Ramos (cell line): ENCODE data around the gene LITAFD.

Source experiments
- in situ Hi-C: fragments of 300-500 bp; cut with MboI; formaldehyde crosslinking; loops from one replicate; pipeline ENCODE4 v1.14.3; 2022; ENCODE audit warnings: low sequenced_read_pairs; ENCODE audit not compliant: unreplicated experiment

Gene LITAFD

DNA sequence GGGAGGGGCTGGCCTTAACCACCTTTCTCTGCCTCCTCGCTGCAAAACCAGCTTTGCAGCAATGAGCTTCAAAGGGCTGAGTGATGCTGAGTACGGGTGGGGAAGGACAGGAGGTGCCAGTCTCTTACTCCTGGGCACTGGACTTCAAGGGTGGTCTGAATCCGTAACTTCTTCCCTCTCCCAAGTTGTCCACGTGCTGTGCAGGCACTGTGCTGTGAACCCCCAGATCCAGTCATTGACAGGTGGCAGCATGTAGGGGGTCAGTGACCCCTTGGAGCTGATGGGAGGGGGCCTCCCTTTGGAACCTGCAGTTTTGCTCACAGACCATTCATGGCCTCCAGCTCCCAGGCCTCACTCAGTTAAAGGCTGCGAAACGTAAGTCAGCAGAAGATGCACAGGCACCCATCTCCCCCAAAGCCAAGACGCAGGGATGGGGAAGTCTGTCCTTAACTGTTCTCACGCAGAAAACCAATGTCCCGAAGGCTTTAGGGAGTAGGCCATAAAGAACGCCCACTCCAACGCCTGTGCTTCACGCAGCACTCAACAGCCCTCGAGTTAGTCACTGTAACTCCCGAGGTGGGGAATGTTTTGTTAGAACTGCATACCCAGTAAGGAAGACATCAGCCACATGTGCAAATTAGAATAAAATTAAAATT is 7.9 kb downstream of the LITAFD start:
- in situ Hi-C loops, result no loop called here

DNA sequence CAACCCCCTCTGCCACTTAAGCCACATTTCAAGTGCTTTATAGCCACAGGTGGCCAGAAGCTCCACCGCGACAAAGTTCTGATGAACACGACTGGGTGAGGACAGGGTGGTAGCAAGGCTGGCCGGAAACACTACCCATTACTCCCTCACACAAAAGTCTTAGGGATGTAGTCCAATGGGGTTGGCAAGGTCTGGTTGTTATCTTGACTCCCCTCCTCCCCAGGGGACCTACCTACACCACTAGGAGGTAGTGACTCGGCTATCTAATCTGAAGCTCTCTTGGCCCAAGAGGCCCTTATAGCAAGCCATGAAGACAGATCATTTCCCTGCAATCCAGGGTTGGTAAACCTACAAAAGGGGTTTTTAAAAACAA is 8.4 kb downstream of the LITAFD start:
- in situ Hi-C loops, result no loop called here

DNA sequence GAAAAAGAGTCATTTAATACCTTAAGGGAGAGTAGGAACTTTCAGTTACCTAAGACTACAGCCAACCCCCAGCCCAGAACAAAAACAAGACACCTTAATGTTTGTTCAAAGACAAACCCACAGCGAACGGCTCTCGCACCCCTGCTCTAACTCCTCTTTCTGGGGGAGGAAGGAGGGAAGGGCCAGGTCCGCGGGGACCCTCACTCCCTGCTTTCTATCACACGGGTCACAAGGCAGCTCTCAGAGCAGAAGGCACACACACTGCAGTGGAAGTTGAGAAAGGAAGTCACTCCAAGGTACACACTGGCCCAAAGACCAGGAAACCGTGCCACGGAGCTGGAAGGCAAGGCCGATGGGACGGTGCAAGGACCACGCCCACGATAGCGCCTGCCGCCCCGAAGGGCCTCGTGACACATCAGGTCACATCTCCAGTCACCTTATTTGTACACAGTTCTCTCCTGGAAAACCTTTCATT is 10.0 kb downstream of the LITAFD start:
- in situ Hi-C loops, result no loop called here

DNA sequence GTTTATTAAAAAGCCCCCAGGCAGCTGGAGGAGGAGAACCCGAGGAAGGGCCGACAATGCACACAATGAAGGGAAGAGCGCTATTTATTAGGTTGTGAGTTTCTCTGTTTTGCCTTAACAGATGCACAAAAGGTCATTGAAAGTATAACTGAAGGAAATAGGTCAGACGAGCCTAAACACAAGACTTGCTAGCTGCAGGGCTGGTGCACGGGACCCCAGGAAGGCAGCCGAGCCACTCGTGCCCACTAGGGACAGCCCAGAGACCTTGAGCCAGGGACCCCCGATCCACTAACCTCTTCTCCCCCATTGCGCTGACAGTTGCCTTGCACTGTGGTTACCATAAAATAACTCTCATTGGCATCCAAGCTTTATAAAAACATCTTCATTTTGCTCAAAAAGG is 11.3 kb downstream of the LITAFD start:
- in situ Hi-C loops, result no loop called here

DNA sequence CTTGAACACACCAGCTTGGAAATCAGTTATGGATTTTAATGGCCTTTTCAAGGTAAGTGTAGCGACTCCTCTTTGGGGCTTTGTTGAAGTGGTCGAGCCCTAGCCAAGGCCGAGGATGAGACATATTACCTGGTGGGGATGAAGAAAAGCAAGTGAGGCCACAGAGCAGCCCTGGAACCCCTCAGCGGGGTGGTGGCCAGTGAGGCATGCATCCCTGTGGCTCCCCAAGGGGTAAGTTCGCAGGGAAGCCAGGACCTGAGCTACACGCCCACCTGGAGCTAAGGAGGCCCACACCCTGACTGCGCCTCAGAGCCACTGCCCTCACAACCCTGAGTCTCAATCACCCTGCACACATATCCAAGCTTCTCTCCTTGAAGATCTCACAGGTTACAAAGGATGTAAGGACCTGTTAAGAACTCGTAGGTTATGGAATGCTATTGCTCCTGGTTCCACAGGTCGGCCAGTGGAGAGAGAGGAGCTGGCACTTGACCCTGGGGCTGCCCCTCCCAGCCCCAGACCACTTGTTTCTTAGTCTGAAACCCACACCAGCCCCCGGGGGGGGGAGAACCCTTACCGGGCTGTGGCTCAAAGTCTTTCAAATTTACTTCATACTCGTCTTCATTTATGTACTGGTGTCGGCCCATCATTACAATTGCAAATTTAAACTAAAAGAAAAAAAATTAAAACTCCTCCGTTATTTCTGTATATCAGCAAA is 12.0 kb downstream of the LITAFD start:
- in situ Hi-C loops, result no loop called here

DNA sequence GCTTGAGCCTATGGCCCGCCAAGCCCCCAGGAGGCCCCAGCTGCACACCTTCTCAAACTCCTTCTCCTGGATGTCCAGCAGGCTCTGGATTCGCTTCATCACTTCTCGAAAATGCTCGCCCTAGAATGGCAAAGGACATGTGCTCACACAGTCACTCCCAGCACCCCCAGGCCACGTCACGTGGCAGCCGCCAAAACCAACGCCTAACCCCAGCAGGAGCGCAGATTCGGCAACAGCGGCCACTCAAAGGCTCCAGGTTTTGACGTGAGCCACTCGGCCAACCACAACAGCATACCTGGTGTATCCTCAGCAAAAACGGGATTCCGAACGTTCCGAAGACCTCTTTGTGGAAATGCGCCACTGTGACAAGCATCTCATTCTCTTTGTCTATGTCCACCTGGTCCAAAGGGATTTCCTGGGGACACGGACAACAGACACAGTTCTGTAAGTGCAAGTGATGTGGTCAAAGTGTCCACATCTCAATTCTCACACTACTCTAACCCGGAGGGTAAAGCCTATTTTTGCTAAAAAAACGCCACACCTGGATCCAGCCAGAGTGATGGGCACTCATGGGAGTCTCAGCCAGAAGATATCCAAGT is 12.7 kb downstream of the LITAFD start:
- in situ Hi-C loops, result no loop called here

DNA sequence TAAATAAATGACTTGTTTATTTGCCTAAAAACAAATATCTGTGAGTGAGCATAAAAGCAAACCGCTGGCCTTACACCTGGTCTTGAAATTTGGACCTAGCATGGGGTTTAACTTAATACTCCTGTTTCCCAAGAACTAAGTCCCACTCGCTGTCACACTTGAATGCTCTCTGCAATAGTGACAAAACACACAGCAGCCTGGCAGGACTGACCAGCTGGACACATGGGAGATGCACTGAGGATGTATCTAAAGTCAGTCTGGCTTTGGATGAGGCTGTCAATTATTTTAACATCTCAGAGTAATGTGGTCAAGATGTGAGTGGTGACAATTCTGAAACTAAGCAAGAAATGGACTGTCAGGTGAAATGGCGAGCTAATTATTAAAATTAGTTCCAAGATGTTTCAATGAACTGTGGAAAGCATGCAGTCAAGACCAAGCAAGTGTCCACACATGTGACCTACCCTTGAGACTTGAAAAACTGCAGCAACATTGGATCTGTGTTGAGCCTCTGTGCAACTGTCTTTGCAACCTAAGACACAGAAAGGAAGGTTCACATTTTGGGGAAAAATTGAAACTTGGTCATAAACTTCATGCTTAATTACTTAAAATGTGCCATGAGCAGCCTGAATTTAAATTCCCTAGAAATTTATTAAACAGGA is 16.6 kb downstream of the LITAFD start:
- in situ Hi-C loops, result no loop called here

DNA sequence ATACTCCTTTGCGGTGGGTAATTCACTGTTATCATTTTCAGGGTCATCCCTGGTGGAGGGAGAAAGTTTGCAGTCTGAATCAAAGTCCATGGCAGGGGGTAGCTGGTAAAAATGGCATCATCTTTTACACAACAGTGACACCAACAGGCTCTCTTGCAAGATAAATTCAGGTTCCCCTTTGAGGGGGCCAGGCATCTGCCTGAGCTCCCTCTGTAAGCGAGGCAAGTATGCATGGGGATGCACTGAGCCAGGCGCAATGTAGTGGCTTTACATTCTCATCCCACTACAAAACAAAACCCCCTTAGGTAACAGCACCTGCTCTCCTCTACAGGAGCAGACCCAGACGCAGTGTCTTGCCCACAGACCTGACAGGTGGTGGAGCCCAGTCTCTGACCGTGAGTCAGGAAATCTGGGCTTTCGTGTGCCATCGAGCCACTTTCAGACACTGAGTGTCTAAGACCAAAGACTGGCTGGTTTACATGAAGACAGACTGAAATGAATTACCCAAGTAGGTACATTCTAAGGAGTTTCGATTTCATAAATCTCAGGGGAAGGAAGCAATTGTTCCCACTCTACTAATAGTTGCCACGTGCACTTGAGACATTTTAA is 17.7 kb downstream of the LITAFD start:
- in situ Hi-C loops, result no loop called here

DNA sequence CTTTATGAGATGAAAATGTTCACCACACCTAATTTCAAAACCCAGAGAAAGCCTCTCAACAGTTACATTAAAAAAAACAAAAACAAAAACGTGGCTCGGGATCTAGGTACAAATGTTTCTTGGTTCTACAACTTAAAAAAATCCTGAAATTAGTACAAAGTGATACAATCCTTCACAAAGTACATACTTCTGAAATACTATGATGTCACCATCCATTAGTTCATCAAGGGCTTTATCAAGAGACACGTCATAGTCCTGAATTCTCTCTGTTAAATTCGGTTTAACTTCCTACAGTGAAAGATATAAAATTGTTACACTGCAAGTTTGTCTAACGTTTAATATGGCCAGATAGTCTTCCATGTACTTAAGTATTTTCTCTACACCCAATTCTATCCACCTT is 18.2 kb downstream of the LITAFD start:
- in situ Hi-C loops, result no loop called here

DNA sequence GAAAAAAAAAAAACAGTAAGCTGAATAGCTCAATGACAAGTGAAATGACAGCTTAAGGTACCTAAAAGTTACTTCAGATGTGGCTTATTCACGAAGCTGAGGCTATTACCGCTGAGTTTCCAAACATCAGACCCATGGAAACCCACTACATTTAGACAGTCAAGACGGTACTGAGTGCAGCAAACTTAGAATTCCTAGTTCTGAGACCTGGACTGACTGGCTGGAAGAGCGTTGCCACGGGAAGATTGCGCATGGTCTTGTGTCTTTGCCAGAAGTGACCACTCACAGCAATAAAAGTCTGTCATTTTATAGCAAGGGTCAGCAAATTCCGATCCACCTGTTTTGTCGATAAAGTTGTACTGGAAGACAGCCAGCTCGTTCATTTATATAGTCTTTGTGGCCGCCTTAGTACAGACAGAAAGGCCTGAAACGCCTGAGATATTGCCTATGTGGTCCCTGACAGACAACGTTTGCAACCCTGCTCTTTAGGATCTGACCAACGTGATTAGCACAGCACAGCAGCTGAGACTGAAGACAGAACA is 19.2 kb downstream of the LITAFD start:
- in situ Hi-C loops, result no loop called here

DNA sequence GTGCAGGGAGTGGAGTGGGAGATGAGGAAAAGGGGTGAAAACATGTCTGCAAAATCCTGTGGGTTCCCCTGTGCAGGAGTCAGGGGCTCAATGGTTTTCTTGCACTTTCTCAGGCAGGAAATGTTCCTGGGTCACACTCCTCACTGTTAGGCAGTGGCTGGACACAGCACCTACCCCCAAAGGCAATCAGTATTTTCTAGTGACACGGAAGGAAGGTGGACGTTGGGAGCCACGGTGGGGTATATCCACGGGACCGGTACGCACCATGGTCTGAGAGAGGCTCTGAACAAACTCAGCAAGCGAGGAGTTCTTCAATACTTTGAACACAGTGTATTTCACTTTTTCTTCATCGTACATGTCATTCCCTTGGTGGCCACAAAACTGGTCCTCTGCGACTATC is 20.9 kb downstream of the LITAFD start:
- in situ Hi-C loops, result no loop called here

DNA sequence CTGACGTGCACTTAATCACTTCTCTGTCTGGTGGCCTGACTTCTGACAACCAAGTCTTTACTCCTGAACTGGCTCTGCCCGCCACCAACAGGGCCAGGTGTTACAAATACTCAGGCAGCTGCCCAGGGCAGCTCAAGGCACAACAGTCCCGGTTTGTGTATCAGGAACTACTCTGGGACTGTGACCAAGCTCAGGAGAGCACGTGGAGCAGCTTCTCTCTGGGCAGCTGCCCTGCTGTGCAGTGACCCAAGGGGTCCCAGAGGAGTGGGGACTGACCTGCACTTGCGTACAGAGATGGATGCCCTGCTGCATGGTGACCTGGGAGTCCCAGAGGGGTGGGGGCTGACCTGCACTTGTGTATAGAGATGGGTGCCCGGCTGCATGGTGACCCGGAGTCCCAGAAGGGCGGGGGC is 21.9 kb downstream of the LITAFD start:
- in situ Hi-C loops, result no loop called here

DNA sequence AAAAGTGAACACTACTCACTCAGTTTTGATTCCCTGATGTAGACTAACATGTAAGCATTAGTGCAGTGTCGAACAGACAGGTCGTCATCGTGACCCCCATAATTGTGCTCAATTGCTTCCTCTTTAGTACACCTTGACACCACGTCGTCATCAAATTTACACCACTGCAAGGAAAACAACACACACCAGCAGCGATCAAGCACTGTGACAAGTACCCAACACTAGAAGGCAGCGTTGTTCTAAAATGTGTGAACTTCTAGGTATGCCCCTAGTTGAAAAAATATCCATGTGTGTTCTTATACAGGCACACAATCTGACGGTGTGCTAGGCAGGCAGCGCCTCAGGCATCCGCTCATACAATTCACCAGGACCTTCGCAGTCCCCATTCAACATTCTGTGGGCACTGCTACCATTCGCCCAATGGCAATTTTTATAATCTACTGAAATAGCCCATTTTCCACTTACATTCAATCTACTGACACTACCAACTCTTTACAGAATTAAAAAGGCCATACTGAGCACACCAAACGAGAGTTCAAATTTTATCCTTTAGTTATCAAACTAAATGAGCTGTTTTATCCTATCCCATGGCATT is 23.1 kb downstream of the LITAFD start:
- in situ Hi-C loops, result no loop called here

DNA sequence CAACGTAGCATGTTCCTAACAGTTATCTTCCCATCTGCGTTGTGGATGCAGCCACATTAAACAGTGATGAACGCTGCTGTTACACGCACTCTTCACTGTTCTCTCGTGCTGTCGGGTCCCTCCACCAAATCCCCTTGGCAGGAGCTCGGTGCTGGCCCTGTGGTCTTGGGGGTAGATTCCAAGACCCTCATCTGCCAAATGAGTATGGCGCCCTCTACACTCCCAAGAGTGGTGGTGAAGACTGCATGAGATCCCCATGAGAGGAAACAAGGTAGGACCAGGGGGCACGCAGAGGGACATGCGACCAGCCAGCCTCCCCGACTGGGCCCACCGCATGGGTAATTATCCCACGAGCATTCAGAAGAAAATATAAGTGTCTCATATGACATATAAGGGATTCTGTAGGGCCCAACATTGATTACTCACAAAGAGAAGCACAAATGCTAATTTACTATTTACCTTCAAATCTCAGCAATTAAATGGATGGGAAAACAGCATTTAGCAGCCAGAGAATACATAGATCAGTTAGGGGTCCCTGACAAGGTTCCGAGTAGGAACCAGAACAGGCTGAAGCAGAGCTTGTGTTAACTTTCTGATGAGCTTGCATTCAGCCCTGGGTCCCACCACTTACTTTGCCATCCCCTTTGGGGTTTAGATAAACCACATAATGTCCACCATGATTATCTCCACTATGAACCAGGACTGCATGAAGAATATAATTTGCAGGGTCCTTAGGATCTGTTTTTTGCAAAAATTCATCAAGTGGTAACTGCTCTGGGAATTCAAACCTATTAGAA is 23.8 kb downstream of the LITAFD start:
- in situ Hi-C loops, result no loop called here

DNA sequence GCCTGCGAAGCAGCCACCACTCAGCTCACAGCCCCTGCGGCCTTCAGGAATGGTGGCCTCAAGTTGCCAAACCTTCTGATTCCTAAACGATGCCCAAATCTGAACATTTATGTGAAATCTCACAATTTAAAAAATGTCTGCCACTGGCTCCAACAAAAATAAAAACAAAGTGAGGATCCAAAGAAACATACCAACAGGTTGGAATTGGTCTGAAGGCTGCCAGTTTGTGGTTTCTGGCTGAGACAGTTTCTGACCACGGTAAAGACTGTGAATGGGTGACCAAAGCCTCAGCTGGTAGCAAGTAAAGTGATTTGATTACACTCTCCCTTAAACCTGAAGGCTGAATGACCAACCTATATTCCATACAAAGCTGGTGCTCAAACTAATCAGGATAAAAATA is 24.9 kb downstream of the LITAFD start:
- in situ Hi-C loops, result no loop called here

DNA sequence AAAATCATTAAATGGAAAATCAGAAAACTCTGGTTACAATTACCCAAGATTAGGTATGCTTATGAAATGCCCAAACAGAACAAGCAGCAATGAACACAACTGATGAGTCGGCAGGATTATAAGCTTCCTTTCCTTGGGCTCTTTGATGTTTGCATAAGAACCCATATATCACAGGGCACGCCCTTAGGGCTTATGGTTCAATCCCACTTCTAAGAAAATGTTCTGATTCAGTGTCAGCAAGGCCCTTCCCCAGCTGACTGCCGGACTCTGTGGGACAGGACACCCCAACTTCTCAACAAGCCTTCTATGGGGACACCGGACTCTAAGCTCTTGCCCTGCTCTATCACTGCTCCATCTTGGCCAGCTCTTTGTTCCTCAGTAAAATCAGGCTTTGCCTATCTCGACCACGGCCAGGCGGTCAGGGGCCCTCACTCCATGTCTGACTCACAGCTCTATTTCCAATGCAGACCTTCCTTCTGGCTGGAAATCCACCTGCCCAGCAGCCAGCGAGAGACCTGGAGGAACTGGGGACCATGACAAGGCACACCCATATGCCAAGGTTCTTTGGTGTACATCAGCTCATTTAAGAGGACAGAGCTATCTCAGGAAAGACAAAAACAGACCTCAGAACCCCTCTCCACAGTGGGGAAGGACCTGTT is 26.8 kb downstream of the LITAFD start:
- in situ Hi-C loops, result no loop called here

DNA sequence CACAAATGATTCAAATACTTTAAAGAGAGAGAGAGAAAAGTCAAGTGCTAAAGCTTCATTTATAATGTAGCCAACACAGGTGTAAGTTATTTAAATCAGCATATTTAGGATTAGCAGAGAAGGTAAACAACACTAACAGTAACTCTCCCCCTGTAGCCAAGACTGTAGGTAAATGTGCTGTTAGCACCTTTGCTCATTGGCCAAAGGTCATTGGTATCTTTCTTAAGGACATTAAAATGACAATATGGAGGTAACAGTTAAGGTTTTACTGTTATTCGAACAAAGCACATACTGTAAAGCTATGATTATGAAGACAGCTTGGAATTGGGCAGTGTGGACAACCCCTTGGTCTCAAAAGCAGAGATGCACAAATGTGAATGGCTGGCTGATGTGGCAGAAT is 28.7 kb downstream of the LITAFD start:
- in situ Hi-C loops, result no loop called here

DNA sequence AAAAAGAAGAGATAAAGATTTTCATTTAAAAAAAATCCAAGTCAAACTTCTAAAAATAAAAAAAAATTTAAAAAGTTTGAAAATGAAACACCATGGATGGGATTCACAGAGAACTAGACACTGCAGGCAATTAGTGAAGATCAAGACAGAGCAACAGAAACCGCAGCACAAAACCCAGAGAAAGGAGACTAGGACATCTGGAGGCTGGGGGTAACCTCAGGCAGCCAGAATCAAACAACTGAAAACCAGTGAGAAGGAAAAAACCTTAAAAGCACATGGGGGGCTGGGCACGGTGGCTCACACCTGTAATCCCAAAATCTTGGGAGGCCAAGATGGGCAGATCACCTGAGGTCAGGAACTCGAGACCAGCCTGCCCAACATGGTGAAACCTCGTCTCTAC is 30.6 kb downstream of the LITAFD start:
- in situ Hi-C loops, result no loop called here

DNA sequence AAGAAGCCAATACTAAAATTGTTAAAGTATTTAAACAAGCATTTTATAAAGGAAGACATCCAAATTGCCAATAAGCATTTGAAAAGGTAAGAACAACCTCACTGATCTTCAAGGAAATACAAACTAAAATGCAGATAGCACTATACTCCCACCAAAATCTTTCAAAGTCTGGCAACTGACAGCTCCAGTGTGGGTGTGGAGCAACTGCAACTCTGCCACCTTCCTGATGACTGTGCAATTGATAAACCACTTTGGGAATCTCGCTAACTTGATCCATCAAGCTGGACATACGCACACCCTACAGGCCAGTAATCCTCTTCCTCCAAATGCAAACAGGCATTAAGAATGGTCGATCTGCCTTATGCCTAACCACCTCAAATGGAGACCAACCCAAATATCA is 31.9 kb downstream of the LITAFD start:
- in situ Hi-C loops, result no loop called here
